CD4-positive, alpha-beta T cell treated with Interleukin-4 for 1 hour (primary cell): Measurements from ENCODE around the gene GPR153.

Experiments
- DNase-seq, 2 donors: peaks; one replicate each; pipeline ENCODE4 v3.0.0-alpha.2; 2020 to 2022

The GPR153 gene

GRCh38 chr1:6247651-6248050 lies 13.2 kb downstream of the GPR153 start:
- no peak for DNase-seq

- DNase-seq, result peak; percentile 78 to 79
These were observed 14.1 kb downstream of the GPR153 start for GRCh38 chr1:6246497-6247467.

- peak in 1 of 2 donors; percentile 46 for DNase-seq
These were observed 14.9 kb downstream of the GPR153 start for GRCh38 chr1:6245869-6246496.

- peak; percentile 74 to 79 for DNase-seq
These were observed 15.6 kb downstream of the GPR153 start for GRCh38 chr1:6245086-6245868.

GRCh38 chr1:6244401-6245049 lies 16.4 kb downstream of the GPR153 start:
- no peak for DNase-seq

- no peak for DNase-seq
These were observed 16.9 kb downstream of the GPR153 start, which contains the start of gene HES3 for GRCh38 chr1:6243993-6244392. TSS of gene HES3 (plus strand) at chr1:6244179. CDS start at chr1:6244366, 187 bp downstream.

GRCh38 chr1:6243053-6243834 lies 17.7 kb downstream of the GPR153 start:
- DNase-seq, result no peak

- DNase-seq, result no peak
These were observed 18.8 kb downstream of the GPR153 start for GRCh38 chr1:6241887-6242740.

GRCh38 chr1:6241107-6241886 lies 19.6 kb downstream of the GPR153 start:
- no peak for DNase-seq

- no peak for DNase-seq
These were observed 20.7 kb downstream of the GPR153 start for GRCh38 chr1:6239950-6240768.

GRCh38 chr1:6239213-6239752 lies 21.6 kb downstream of the GPR153 start:
- DNase-seq, result no peak

GRCh38 chr1:6237093-6237492 lies 23.8 kb downstream of the GPR153 start:
- no peak for DNase-seq

- DNase-seq, result peak in 1 of 2 donors; percentile 15
These were observed 25.6 kb downstream of the GPR153 start for GRCh38 chr1:6235296-6235677.

GRCh38 chr1:6234502-6235295 lies 26.2 kb downstream of the GPR153 start:
- no peak for DNase-seq

GRCh38 chr1:6233376-6233775 lies 27.5 kb downstream of the GPR153 start:
- DNase-seq, result no peak

- no peak for DNase-seq
These were observed 35.2 kb downstream of the GPR153 start for GRCh38 chr1:6225651-6226050.

GRCh38 chr1:6224718-6225117 lies 36.2 kb downstream of the GPR153 start:
- no peak for DNase-seq

GRCh38 chr1:6223617-6224016 lies 37.3 kb downstream of the GPR153 start:
- no peak for DNase-seq
